ENCODE measurements around the gene GLRX5.

DNA sequence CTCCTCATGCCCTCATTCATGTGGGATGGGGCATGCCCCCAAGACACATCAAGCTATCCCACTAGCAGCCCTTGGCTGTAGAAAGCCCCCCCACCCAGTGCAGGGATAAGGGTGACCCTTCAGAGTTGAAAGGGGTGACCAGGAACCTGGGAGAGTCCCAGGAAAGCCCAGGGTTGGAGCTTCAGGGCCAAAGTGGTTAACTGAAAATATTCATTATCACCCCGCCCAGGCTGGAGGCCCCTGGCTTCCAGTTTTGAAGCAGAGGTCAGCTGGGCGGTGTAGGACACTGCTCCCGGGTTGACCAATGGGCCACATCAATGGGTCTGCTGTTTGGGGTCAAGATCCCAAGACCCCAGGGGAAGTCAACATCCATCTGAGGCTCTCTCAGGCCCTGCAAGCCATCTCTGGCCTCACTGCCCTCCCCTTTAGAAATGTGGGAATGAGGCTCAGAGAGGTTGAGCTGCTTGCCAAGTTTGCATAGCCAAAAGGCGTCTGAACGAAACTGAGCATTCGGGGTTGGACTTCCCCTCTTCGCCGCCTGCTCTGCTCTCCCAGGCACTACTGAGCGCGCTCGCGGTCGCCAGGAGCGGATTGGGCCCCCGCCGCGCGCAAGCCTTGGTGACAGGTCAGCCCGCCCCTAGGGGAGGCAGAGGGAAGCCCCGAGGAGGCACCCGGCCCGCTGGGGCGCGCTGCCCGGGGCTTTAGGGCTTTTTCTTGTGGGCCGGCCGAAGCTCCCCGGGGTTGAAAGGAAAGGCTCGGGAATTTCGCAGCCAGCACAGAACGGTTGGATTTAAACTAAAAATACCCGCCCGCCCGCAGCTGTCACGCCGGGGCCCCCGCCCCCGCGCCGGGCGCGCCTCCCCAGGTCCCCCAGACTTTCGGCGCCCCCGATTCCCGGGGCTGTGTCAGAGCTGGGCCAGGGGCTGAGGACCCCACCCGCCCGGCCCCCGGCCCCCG is 19.0 kb upstream of the GLRX5 start:
- TF ChIP-seq CTCF (IDR thresholded peaks at IDR 0.05; ENCODE audit: insufficient read depth, low read length, poor library complexity, severe bottlenecking): peak; percentile 30
- TF ChIP-seq EZH2phosphoT487 (conservative IDR thresholded peaks at IDR 0.05; ENCODE audit: low read length): no peak
